Activated CD4-positive, alpha-beta T cell treated with anti-CD3 and anti-CD28 coated beads, Interleukin-10, Interleukin-2, amounts not matched to agents 100 ng/mL and 50 ng/mL, durations not matched to agents 16 hours and 8 hours (primary cell): ENCODE measurements around the gene NOC2L.

Experiments
- DNase-seq: peaks from one replicate; pipeline ENCODE4 v3.0.0-alpha.2; 2020

Gene NOC2L

DNA sequence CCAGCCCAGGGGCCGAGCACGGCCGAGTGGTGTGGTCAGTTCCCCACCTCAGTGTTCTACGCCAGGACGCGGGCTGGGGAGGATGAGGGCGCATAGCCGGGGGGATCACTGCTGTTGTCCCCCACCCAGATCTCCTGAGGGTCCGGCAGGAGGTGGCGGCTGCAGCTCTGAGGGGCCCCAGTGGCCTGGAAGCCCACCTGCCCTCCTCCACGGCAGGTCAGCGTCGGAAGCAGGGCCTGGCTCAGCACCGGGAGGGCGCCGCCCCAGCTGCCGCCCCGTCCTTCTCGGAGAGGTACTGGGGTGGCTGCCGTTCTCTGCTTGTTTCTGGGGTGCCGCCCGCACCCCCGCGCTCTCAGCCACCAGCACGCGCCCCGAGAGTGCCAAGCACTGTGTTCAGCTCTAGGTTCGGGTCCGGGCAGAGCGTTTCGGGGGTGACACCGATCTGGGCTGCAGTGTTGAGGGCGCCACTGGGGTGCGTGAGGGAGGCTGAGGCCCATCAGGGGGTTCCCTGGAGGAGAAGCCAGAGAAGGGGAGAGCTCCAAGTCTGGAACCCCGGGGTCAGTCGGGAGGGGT is 18.0 kb downstream of the NOC2L start:
- no peak for DNase-seq

GRCh38 chr1:940107-941014 is 18.7 kb downstream of the NOC2L start:
- no peak for DNase-seq

DNA sequence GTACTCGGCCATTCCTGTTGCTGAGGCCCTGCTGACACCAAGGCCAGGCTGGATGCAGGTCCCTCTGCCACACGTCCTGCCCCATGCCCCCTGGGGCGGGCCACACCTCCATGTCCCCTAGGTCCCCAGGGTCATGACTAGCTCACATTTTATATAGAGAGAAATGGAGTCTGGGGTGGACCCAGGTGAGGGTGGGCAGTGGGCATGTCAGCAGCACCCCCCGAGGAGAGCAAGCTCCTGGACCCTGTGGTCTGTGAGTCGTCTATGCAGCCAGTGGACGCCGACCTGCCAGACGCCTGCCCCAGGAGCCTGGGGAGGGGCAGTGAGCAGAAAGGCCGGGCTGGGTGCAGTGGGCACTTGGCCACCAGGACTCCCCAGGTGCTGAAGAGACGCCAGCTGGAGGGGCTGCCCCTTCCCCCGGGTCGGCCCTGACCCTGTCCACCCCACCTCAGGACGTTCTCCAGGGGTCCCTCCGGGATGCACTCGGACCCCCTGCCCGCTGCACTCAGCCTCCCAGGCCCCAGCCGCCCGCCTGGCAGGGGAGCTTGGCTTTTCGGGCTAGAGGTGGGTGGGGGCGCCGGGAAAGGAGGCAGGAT is 19.4 kb downstream of the NOC2L start:
- DNase-seq, result no peak

DNA sequence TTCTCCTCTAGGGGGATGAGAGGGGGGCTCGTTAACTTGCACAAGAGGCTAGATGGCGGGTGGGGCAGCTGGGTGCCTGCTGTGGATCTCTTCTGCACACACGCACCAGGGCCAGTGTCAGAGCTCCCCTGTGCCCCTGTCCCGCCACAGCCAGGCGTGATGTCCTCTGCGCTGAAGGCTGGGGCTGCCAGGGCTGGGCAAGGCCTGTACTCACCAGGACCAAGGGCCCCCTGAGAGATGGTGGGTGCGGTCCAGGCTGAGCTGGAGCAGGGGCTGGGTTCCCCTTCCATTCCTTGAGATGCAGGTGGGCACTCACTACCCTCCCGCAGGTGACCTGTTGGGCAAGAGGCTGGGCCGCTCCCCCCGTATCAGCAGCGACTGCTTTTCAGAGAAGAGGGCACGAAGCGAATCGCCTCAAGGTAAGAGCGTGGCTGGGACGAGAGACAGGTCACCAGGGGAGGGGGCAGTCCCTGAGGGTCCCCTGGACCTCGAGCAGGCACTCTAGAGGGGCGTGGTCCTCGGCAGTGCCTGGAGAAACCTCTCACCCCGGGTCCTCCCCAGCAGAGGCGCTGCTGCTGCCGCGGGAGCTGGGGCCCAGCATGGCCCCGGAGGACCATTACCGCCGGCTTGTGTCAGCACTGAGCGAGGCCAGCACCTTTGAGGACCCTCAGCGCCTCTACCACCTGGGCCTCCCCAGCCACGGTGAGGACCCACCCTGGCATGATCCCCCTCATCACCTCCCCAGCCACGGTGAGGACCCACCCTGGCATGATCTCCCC is 20.2 kb downstream of the NOC2L start:
- no peak for DNase-seq

DNA sequence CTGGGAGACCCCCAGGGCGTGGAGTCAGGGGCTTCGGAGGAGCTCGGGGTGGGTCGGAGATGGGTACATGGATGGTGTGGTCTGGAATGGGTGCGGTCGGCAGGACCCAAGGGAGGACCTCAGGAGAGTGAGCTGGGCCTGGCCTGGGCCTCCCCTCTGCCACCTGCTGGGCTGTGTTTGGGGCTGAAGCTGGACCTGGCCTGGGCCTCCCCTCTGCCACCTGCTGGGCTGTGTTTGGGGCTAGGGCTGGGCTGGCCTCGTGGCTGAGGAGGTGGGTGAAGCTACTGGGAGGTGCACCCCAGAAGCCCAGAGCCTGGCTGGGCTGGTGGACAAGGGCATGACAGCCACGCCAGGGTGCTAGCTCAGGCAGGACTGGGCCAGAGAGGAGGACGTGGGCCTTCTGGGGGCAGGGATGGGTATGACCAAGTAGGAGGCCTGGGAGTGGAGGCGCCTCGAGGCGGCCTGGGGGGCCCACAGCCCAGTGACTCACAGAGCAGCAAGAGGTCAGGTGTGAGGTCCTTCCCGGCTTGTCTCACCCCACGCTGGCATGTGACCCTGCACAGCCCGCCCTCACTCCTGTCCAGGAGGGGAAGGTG is 20.9 kb downstream of the NOC2L start:
- no peak for DNase-seq

GRCh38 chr1:937521-937920 is 21.5 kb downstream of the NOC2L start:
- DNase-seq, result no peak

DNA sequence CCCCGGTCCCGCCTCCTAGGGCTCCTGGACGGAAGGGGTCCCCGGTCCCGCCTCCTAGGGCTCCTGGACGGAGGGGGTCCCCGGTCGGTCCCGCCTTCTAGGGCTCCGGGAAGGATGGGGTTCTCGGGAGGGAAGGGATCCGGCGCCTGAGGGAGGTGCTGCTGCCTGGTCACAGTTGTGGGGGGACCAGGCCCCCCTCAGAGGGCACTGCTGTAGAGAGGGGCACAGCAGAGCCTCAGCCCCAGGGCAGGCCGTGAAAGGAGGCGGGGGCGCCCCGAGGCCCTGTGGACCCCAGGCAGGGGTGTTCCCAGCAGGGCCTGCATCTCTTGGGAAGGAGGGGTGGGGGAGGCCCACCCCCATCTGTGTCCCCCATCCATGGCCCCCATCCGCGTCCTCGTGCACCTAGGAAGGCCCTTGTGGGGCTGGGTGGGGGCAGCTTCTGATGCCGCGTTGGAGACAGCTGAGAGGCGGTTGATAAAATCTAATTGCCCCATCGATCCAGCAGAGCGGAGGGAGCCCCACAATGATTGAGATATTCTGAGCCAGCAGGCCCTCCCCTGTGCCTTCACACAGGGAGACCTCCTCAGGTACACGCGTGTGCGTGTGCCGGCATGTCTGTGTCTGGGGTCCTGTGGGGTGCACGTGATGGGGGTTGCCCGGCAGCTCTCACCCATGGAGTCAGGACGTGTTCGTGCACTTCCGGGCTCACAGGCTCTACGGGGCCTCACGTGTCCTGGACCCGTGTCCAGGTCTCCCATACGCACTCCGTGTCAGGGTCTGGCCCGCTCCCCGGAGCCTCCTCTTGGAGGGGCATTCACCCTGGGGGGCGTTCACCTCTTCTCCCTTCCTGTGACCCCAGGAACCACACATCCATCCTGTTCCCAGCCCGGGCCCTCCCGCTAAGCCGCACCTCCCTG is 22.4 kb downstream of the NOC2L start:
- no peak for DNase-seq

DNA sequence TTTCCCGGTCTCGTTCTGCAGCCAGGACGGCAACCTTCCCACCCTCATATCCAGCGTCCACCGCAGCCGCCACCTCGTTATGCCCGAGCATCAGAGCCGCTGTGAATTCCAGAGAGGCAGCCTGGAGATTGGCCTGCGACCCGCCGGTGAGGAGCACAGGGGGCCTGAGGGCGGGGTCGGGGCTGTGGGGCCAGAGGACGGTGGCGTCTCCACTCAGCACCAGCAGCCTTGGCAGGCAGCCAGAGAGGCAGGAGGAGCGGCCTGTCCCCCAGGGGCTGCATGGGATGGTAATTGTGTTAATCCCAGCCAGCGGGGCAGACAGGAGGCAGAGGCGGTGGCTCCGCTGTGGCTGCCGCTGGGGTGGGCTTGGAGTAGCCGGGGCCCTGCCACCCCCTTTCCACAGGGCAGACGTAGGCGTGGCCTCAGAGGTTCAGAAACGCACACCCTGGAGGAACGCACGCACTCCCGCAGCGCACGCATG is 23.3 kb downstream of the NOC2L start:
- no peak for DNase-seq

DNA sequence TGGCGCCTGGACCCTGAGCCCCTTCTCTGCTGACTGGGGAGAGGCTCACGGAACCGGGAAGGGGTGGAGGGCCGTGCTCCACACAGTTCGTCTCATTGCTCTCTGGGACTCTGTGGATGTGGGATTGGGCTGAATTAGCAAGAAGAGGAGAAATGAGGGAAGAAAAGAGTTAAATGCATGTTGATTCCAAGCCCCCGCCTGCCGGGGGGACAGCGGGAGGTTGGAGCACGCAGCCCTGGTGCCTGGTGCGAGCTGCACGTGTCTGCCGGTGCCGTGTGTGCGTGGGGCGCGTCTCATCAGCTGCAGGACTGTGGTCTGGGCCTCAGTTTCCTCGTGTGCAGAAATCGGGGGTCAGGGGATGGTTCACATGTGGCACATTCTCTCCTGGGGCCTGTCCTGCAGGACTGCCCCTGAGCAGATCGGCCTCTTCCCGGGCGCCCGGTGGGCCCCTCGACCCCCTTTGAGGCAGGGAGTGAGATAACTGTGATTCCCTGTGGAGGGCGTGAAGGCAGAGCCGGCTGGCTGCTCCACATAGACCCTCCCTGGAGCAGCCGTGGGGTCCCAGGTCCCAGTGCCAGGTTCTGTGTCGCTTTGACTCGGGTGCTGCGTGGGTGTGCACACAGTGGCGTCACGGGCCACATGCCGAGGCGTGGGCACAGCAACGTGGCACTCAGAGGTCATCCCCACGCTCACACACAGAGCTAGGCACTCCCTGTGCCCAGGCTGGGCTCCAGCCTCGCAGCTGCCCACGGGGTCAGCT is 23.9 kb downstream of the NOC2L start:
- DNase-seq, result no peak

DNA sequence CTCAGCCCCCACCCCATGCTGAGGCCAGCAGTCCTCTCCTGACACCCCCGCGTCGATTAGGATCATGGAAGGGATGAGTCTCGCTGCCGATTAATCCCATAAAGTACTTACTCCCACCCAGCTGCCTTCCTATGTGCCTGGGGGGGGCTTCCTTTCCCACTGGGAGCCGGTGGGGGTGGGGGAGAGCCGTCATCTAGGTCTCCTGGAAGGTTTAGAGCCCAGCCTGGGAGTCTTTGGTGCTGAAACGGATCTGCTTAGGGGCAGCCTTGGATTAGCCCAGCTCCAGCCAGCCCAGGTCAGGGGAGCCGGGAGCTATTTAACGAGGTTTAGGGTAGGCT is 25.5 kb downstream of the NOC2L start:
- no peak for DNase-seq

GRCh38 chr1:932776-933602 is 26.1 kb downstream of the NOC2L start:
- no peak for DNase-seq

DNA sequence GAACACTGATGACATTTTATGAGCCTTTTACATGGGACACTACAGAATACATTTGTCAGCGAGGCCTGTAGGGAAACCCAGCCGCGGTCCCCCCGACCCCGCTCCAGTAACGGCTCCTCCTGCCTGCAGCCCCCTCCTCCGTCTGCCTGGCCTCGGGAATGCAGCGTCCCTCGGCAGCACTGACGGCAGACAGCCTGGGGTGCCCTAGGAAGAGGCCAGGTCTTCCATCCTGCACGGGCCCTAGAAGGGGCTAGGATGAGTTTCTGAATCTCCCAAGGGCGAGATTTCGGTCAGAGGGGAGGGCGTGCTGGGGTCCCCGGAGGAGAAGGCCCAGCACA is 26.9 kb downstream of the NOC2L start:
- DNase-seq, result no peak

DNA sequence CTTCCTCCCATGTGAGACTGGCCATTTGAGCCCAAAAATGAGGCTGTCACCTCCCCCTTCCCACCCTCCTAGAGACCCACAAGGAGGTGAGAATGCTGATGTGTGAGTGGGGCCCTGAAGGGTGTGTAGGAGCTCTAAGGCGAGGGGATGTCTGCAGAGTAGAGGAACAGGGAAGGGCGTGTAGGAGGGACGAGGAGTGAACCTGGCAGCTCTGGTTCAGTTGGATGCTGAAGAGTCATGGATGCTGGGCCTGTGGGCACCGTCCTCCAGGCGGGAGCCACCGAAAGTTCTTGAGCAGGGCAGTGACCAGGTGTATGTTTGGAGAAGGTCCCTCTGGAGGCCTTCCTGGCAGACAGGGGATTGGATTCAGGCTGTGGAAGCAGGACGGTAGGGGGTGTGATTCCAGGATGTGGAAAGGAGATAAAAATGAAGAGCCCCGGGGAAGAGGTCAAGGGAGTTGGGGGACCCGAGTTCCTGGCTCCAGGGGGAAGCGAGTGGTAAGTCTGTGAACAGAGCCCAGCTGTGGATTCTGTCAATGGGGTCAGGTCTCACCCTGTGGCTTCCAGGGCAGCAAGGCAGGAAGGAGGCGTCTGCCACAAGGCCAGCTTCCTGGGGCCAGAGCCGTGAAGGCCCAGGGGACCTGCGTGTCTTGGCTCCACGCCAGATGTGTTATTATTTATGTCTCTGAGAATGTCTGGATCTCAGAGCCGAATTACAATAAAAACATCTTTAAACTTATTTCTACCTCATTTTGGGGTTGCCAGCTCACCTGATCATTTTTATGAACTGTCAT is 27.5 kb downstream of the NOC2L start:
- DNase-seq, result no peak

DNA sequence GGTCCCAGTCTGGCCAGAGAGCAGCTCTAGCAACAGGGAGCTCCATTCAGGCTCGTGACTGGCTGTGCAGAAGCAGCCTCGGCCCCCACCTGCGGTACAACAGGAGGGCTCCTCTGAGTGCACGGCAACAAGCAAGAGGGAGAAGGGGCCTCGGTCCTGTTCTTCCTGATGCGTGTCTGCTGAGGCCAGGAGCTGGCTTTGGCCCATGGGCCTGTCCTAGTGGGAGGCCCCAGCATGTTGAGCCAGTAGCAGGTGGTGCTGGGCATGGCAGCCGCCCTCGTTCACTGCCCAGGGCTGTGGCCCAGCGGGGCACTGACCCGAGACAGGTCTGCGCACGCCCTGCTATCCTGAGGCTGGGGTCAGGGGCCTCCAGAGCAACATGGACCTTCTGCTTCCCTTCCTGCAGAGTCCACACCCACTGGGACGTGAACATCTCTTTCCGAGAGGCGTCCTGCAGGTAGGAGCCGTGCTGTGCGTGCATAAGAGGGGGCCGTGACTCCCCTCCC is 28.4 kb downstream of the NOC2L start:
- DNase-seq, result no peak

- no peak for DNase-seq
These were observed 29.1 kb downstream of the NOC2L start for GRCh38 chr1:929712-930632.

- no peak for DNase-seq
These were observed 30.0 kb downstream of the NOC2L start for GRCh38 chr1:928825-929661.

DNA sequence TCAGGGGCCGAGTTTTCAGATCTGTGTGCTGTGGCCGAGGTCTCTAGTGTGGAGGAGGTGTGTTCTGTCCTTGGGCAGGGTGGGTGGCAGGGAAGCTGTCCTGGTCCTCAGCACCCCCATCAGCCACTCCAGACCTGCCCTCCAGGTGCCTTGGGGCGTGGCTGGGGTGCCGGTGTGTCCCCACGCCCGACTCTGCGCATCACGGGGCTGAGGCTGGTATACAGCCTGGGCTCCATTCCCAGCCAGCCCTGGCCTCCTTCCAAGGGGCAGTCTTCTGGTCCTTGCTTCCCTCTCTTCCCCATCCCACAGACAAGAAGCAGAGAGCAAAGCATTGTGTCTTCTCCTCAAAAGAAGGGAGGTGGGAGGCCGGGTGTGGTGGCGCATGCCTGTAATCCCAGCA is 31.3 kb downstream of the NOC2L start:
- DNase-seq, result no peak
